ENCODE results near the gene OPCML. TPM values are rescaled to one million over a fixed set of nuclear protein-coding genes. Genes with fewer than 3 reads are reported as not detected.

OPCML gene
- total RNA-seq, 4 donors from 2014 or later: not detected

- intact Hi-C loops (cut with DNase I; ENCODE audit: low total_unique reads) (no loop called here), in situ Hi-C loops (cut with MboI; ENCODE audit: low pct_ligation_motif_present in 1 of 4, low pct_unique_long_range_greater_than_20kb in 1 of 4, low sequenced_read_pairs in 3 of 4) (no loop called here)
- Histone ChIP-seq H3K27ac (no peak overlapping the region), H3K27me3 (no peaks in the 10 kb centered on the region), H3K4me3 (no peak overlapping the region), H3K9me3 (no peaks in the 10 kb centered on the region), H3K36me3 (no peaks in the 10 kb centered on the region), H3K4me1 (no peaks in the 10 kb centered on the region)
- 83 to 92% methylated on average over 6 to 9 of the region's 9 CpGs for WGBS, 2 donors (ENCODE audit: low coverage in 1 of 2)
- TF ChIP-seq POLR2AphosphoS5 (IDR thresholded peaks at IDR 0.05): no peak
- TF ChIP-seq POLR2A (IDR thresholded peaks at IDR 0.05): no peak
- TF ChIP-seq CTCF (IDR thresholded peaks at IDR 0.05): no peak
- no peak for TF ChIP-seq EP300 (IDR thresholded peaks at IDR 0.05; ENCODE audit: low read depth)
- DNase-seq: no peak
These were observed 509.1 kb downstream of the OPCML start for GRCh38 chr11:133023232-133023631.

GRCh38 chr11:133021553-133021952 is 510.7 kb downstream of the OPCML start:
- no peaks in the 10 kb centered on the region for H3K4me1 ChIP-seq
- 57% methylated on average over 7 of the region's 7 CpGs; no CpG with 5 or more reads in 1 of the 2 donors for WGBS, 2 donors (ENCODE audit: low coverage in 1 of 2)
- DNase-seq: no peak
- intact Hi-C loops (cut with DNase I; ENCODE audit: low total_unique reads) (no loop called here), in situ Hi-C loops (cut with MboI; ENCODE audit: low pct_ligation_motif_present in 1 of 4, low pct_unique_long_range_greater_than_20kb in 1 of 4, low sequenced_read_pairs in 3 of 4) (no loop called here)
- H3K36me3 ChIP-seq: no peaks in the 10 kb centered on the region
- TF ChIP-seq EP300 (IDR thresholded peaks at IDR 0.05; ENCODE audit: low read depth) (no peak), POLR2AphosphoS5 (IDR thresholded peaks at IDR 0.05) (no peak), POLR2A (IDR thresholded peaks at IDR 0.05) (no peak), CTCF (IDR thresholded peaks at IDR 0.05) (no peak)
- no peak overlapping the region for H3K27ac ChIP-seq
- H3K27me3 ChIP-seq: no peaks in the 10 kb centered on the region
- H3K9me3 ChIP-seq: no peaks in the 10 kb centered on the region
- H3K4me3 ChIP-seq: no peak overlapping the region

DNA sequence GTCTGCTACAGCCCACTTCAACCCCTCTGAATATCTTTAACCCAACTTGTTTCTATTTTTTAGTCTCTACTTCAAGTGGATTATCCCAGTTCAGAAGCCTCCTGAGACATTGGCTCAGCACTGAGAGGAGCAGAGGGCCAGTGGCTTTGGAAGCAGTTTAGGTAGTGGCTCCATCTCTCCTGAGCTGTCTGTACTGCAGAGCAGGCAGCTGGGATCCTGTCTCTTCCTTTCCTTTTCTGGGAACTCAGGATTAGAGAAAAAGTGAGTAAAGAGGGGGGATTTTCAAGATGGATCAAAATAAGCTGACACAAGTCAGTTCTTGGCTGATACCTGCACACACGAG is 512.0 kb downstream of the OPCML start:
- DNase-seq: no peak
- WGBS, 2 donors (ENCODE audit: low coverage in 1 of 2): 40 to 70% methylated on average over 1 of the region's 1 CpG
- no peak for TF ChIP-seq POLR2AphosphoS5 (IDR thresholded peaks at IDR 0.05)
- no peak for TF ChIP-seq EP300 (IDR thresholded peaks at IDR 0.05; ENCODE audit: low read depth)
- no peak for TF ChIP-seq POLR2A (IDR thresholded peaks at IDR 0.05)
- no peak for TF ChIP-seq CTCF (IDR thresholded peaks at IDR 0.05)
- Histone ChIP-seq H3K36me3 (no peaks in the 10 kb centered on the region), H3K9me3 (no peaks in the 10 kb centered on the region), H3K4me1 (no peaks in the 10 kb centered on the region), H3K27me3 (no peaks in the 10 kb centered on the region), H3K27ac (no peak overlapping the region), H3K4me3 (no peak overlapping the region)
- intact Hi-C loops (cut with DNase I; ENCODE audit: low total_unique reads): no loop called here
- in situ Hi-C loops (cut with MboI; ENCODE audit: low pct_ligation_motif_present in 1 of 4, low pct_unique_long_range_greater_than_20kb in 1 of 4, low sequenced_read_pairs in 3 of 4): no loop called here

GRCh38 chr11:133019545-133020371 is 512.5 kb downstream of the OPCML start:
- H3K9me3 ChIP-seq: no peaks in the 10 kb centered on the region
- intact Hi-C loops (cut with DNase I; ENCODE audit: low total_unique reads) (no loop called here), in situ Hi-C loops (cut with MboI; ENCODE audit: low pct_ligation_motif_present in 1 of 4, low pct_unique_long_range_greater_than_20kb in 1 of 4, low sequenced_read_pairs in 3 of 4) (no loop called here)
- no peak overlapping the region for H3K4me3 ChIP-seq
- no peak for DNase-seq
- 84 to 90% methylated on average over 8 to 17 of the region's 17 CpGs for WGBS, 2 donors (ENCODE audit: low coverage in 1 of 2)
- no peaks in the 10 kb centered on the region for H3K4me1 ChIP-seq
- H3K27me3 ChIP-seq: no peaks in the 10 kb centered on the region
- TF ChIP-seq CTCF (IDR thresholded peaks at IDR 0.05) (no peak), POLR2AphosphoS5 (IDR thresholded peaks at IDR 0.05) (no peak), EP300 (IDR thresholded peaks at IDR 0.05; ENCODE audit: low read depth) (no peak), POLR2A (IDR thresholded peaks at IDR 0.05) (no peak)
- H3K27ac ChIP-seq: no peak overlapping the region
- no peaks in the 10 kb centered on the region for H3K36me3 ChIP-seq

Data from transverse colon (tissue), 4 donors.